Lower leg skin (tissue), 3 donors: ENCODE data around the gene MGMT.

Experiments used
- POLR2A ChIP-seq, 2 donors: fragments of 450-650 bp; IDR thresholded peaks; one replicate each; pipeline ENCODE4 v1.6.1; 2016 to 2017; ENCODE audit warnings: antibody characterized with exemption in 2 of 2, mild to moderate bottlenecking in 1 of 2, moderate library complexity in 1 of 2
- TF ChIP-seq, protein P1 (sequence below), 3 donors: fragments of 450-650 bp; IDR thresholded peaks; one replicate each; pipeline ENCODE4 v1.5.1; 2016; ENCODE audit warnings: antibody characterized with exemption in 3 of 3, mild to moderate bottlenecking in 3 of 3, moderate library complexity in 2 of 3

DNA sequence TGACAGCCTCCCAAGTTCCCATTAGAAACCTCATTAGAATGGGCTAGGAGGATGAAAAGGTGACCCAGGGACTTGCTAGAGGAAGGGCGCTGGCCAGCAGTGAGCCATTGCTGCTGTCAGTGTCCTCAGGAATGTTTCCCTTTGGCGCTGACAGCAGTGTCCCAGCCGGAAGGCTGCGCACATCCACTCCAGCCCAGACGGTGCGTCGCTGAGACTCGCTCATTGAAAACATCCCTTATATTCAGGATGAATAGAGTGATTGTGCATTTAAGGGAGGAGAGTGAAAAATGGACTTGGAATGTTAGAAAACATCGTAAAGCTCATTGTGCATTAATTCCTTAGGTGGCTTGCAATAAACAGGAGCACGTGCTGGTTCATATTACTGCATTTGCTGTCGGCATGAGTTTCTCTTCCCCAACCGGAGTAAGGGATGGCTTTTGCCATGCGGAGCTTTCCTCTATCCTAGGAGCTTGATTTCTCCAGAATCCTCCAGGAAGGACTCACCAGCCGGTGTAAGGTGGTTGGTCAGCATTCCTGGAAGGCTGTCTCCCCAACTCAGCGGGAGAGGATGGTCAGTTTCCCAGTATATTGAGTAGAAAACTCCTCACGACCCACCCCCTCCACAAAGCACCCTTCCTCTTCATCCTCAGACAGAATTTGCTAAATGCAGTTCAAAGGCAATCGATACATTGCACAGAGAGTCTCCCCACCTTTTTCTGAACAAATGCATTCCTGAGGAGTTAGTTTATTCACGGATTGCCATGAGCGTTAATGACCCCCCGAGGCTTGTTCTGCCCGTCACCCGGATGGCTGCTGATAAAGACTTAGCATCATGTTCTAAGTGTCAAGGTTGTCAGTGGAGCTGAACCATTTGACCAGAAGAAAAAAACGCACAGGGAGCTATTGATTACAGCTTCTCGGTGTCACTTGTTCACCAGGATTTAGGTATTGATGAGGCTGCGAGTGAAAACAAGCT, 295.2 kb downstream of the MGMT start:
- TF ChIP-seq, protein P1, sequence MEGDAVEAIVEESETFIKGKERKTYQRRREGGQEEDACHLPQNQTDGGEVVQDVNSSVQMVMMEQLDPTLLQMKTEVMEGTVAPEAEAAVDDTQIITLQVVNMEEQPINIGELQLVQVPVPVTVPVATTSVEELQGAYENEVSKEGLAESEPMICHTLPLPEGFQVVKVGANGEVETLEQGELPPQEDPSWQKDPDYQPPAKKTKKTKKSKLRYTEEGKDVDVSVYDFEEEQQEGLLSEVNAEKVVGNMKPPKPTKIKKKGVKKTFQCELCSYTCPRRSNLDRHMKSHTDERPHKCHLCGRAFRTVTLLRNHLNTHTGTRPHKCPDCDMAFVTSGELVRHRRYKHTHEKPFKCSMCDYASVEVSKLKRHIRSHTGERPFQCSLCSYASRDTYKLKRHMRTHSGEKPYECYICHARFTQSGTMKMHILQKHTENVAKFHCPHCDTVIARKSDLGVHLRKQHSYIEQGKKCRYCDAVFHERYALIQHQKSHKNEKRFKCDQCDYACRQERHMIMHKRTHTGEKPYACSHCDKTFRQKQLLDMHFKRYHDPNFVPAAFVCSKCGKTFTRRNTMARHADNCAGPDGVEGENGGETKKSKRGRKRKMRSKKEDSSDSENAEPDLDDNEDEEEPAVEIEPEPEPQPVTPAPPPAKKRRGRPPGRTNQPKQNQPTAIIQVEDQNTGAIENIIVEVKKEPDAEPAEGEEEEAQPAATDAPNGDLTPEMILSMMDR (IDR thresholded peaks at IDR 0.05) = no peak
- no peak for TF ChIP-seq POLR2A (IDR thresholded peaks at IDR 0.05)
